DMS53 treated with DMSO at 0.1 percent for 48 hours (cell line): ENCODE measurements around the gene CAPZB.
A peak's percentile ranks its signal among the peaks of the same experiment; 100 is the strongest.

ENCODE experiments used
- DNase-seq: peaks from one replicate; lab custom pipeline; 2025; ENCODE audit not compliant: unreplicated experiment; lab: John Stamatoyannopoulos, UW

The CAPZB gene

GRCh38 chr1:19450811-19451515 lies 34.4 kb downstream of the CAPZB start:
- peak; percentile 85 for DNase-seq

- no peak for DNase-seq
Measured at GRCh38 chr1:19449454-19450228, 35.7 kb downstream of the CAPZB start.

- DNase-seq = no peak
Measured at GRCh38 chr1:19448491-19449439, 36.6 kb downstream of the CAPZB start.

GRCh38 chr1:19447550-19447949 lies 37.8 kb downstream of the CAPZB start:
- DNase-seq = no peak

- peak; percentile 93 for DNase-seq
Measured at GRCh38 chr1:19445417-19446342, 39.7 kb downstream of the CAPZB start.

- no peak for DNase-seq
Measured at GRCh38 chr1:19444296-19445021, 40.9 kb downstream of the CAPZB start.

- DNase-seq = no peak
Measured at GRCh38 chr1:19443326-19443725, 42.0 kb downstream of the CAPZB start.

- no peak for DNase-seq
Measured at GRCh38 chr1:19442154-19443096, 42.9 kb downstream of the CAPZB start.

- peak; percentile 37 for DNase-seq
Measured at GRCh38 chr1:19441048-19441780, 44.1 kb downstream of the CAPZB start.

- no peak for DNase-seq
Measured at GRCh38 chr1:19439464-19440171, 45.7 kb downstream of the CAPZB start.

GRCh38 chr1:19438516-19439195 lies 46.7 kb downstream of the CAPZB start:
- no peak for DNase-seq

- DNase-seq = no peak
Measured at GRCh38 chr1:19437891-19438294, 47.4 kb downstream of the CAPZB start.

- DNase-seq = no peak
Measured at GRCh38 chr1:19436716-19437476, 48.4 kb downstream of the CAPZB start.

GRCh38 chr1:19435851-19436455 lies 49.4 kb downstream of the CAPZB start:
- no peak for DNase-seq

- no peak for DNase-seq
Measured at GRCh38 chr1:19435181-19435580, 50.2 kb downstream of the CAPZB start.

- no peak for DNase-seq
Measured at GRCh38 chr1:19433719-19433998, 51.7 kb downstream of the CAPZB start.
